Esophagus mucosa (tissue), 1 donor: Measurements from ENCODE around the gene PPP3CA. TPM values are rescaled to one million over a fixed set of nuclear protein-coding genes. Genes with fewer than 3 reads are reported as not detected.
"Not testable (repeated sequence)": the region's sequence is repeated elsewhere in the genome, so short reads cannot be mapped to it uniquely, and the experiment has no call there.

Experiments
- ATAC-seq: fragments of 200-7000 bp; cut with Tn5 transposase; one replicate; pipeline ENCODE4 v1.9.1; 2020
- total RNA-seq: library from RNA; stranded (reverse); gene quantifications from one replicate; pipeline ENCODE4 v1.2.4, GENCODE V29; 2023
- donor health status: DM: yes; HTN: yes; CAD: no.

PPP3CA gene
- total RNA-seq, 1 donor from 2014 or later = 18.5 TPM

- no peak for ATAC-seq
Measured at GRCh38 chr4:101037938-101038413, 309.4 kb downstream of the PPP3CA start.

- no peak for ATAC-seq
Measured at GRCh38 chr4:101037249-101037648, 310.1 kb downstream of the PPP3CA start.

GRCh38 chr4:101035487-101035886, 311.8 kb downstream of the PPP3CA start:
- ATAC-seq = no peak

- ATAC-seq = no peak
Measured at GRCh38 chr4:101033986-101034385, 313.3 kb downstream of the PPP3CA start.

GRCh38 chr4:101032541-101032940, 314.8 kb downstream of the PPP3CA start:
- no peak for ATAC-seq

GRCh38 chr4:101031971-101032370, 315.4 kb downstream of the PPP3CA start:
- ATAC-seq = no peak

GRCh38 chr4:101028886-101029285, 318.4 kb downstream of the PPP3CA start:
- ATAC-seq = no peak

- ATAC-seq = no peak
Measured at GRCh38 chr4:101027721-101028120, 319.6 kb downstream of the PPP3CA start.

- no peak for ATAC-seq
Measured at GRCh38 chr4:101025755-101026154, 321.6 kb downstream of the PPP3CA start.

- no peak for ATAC-seq
Measured at GRCh38 chr4:101022151-101023024, 324.9 kb downstream of the PPP3CA start.

GRCh38 chr4:101020956-101021355, 326.4 kb downstream of the PPP3CA start:
- ATAC-seq = peak; percentile 94

- ATAC-seq = peak; percentile 78
Measured at GRCh38 chr4:101019941-101020401, 327.4 kb downstream of the PPP3CA start.

GRCh38 chr4:101019313-101019712, 328.0 kb downstream of the PPP3CA start:
- ATAC-seq = no peak

GRCh38 chr4:101018836-101019235, 328.5 kb downstream of the PPP3CA start:
- ATAC-seq = no peak

- no peak for ATAC-seq
Measured at GRCh38 chr4:101014417-101014816, 332.9 kb downstream of the PPP3CA start.

- peak; percentile 57 for ATAC-seq
Measured at GRCh38 chr4:101010987-101011386, 336.3 kb downstream of the PPP3CA start.

- ATAC-seq = no peak
Measured at GRCh38 chr4:101009471-101009870, 337.9 kb downstream of the PPP3CA start.

GRCh38 chr4:101008503-101008902, 338.8 kb downstream of the PPP3CA start:
- peak; percentile 56 for ATAC-seq

- ATAC-seq = no peak
Measured at GRCh38 chr4:101005659-101006058, 341.7 kb downstream of the PPP3CA start.

- ATAC-seq = no peak
Measured at GRCh38 chr4:101000496-101000895, 346.8 kb downstream of the PPP3CA start.

- no peak for ATAC-seq
Measured at GRCh38 chr4:100995671-100996070, 351.7 kb downstream of the PPP3CA start.

- not testable (repeated sequence) for ATAC-seq
Measured at GRCh38 chr4:100995002-100995401, 352.3 kb downstream of the PPP3CA start.

- not testable (repeated sequence) for ATAC-seq
Measured at GRCh38 chr4:100991332-100992069, 355.8 kb downstream of the PPP3CA start.
